Gastrocnemius medialis (tissue), 4 donors: ENCODE measurements around the gene KIRREL2. TPM values are rescaled to one million over a fixed set of nuclear protein-coding genes. Genes with fewer than 3 reads are reported as not detected.

Source experiments
- ATAC-seq, 2 donors: fragments of 150-250 bp; one replicate each; pipeline ENCODE4 v1.9.1; 2016
- DNase-seq, 2 donors: peaks; one replicate each; pipeline ENCODE4 v3.0.0-alpha.2; 2019
- H3K27ac ChIP-seq, 4 donors: fragments of 200-600 bp; sonication (generic); 1 replicate in 1 of 4; 2 replicates in 3 of 4; pipeline ENCODE4 v1.5.1; 2016 to 2018; ENCODE audit warnings: mild to moderate bottlenecking in 2 of 4, moderate library complexity in 1 of 4
- H3K27me3 ChIP-seq, 3 donors: fragments of 200-600 bp; sonication (generic) in 2 of 3; 1 replicate in 1 of 3; 2 replicates in 2 of 3; pipeline versions ENCODE4 v1.5.1 to v1.6.0; 2016 to 2019; ENCODE audit warnings: mild to moderate bottlenecking in 1 of 3, moderate library complexity in 1 of 3
- H3K36me3 ChIP-seq, 2 donors: fragments of 200-600 bp; sonication (generic) in 1 of 2; one replicate each; pipeline ENCODE4 v1.5.1; 2017 to 2018
- H3K4me1 ChIP-seq, 2 donors: fragments of 200-600 bp; sonication (generic) in 1 of 2; one replicate each; pipeline ENCODE4 v1.5.1; 2016 to 2017; ENCODE audit warnings: mild to moderate bottlenecking in 2 of 2
- H3K4me3 ChIP-seq, 4 donors: fragments of 200-600 bp; sonication (generic) in 3 of 4; 1 replicate in 1 of 4; 2 replicates in 3 of 4; pipeline ENCODE4 v1.5.1; 2016 to 2019; ENCODE audit warnings: mild to moderate bottlenecking in 2 of 4
- H3K9me3 ChIP-seq, 3 donors: fragments of 200-600 bp; sonication (generic) in 2 of 3; 1 replicate in 1 of 3; 2 replicates in 2 of 3; pipeline ENCODE4 v1.5.1; 2016 to 2019
- CTCF ChIP-seq, 5 experiments: fragments of 450-650 bp in 3 of 5; fragments of 200-600 bp in 2 of 5; sonication (generic) in 2 of 5; IDR thresholded peaks in 4 of 5; conservative IDR thresholded peaks in 1 of 5; 1 replicate in 4 of 5; 2 replicates in 1 of 5; pipeline ENCODE4 v1.5.1; 2016 to 2019; ENCODE audit warnings: antibody characterized with exemption in 5 of 5, mild to moderate bottlenecking in 3 of 5, moderate library complexity in 3 of 5
- POLR2A ChIP-seq, 2 donors: fragments of 450-650 bp; IDR thresholded peaks; one replicate each; pipeline ENCODE4 v1.6.1; 2017; ENCODE audit warnings: antibody characterized with exemption in 2 of 2, mild to moderate bottlenecking in 2 of 2, moderate library complexity in 2 of 2
- in situ Hi-C, 4 donors: fragments of 200-750 bp; cut with MboI; loops; one replicate each; pipeline versions ENCODE4 v1.15.0 to v1.8.0; 2017; ENCODE audit warnings: low sequenced_read_pairs in 4 of 4
- intact Hi-C: fragments of 100-400 bp; cut with DNase I; formaldehyde crosslinking; loops from one replicate; pipeline ENCODE4 v1.15.1; 2023; ENCODE audit warnings: low total_unique reads
- total RNA-seq, 4 donors: library from RNA; depleted of rRNA; stranded (reverse); fragments of >200 nt; gene quantifications; one replicate each; pipeline versions ENCODE4 v1.1.0 to v1.2.3, GENCODE V29; 2016

KIRREL2 gene
- total RNA-seq, 4 donors from 2014 or later = not detected

DNA sequence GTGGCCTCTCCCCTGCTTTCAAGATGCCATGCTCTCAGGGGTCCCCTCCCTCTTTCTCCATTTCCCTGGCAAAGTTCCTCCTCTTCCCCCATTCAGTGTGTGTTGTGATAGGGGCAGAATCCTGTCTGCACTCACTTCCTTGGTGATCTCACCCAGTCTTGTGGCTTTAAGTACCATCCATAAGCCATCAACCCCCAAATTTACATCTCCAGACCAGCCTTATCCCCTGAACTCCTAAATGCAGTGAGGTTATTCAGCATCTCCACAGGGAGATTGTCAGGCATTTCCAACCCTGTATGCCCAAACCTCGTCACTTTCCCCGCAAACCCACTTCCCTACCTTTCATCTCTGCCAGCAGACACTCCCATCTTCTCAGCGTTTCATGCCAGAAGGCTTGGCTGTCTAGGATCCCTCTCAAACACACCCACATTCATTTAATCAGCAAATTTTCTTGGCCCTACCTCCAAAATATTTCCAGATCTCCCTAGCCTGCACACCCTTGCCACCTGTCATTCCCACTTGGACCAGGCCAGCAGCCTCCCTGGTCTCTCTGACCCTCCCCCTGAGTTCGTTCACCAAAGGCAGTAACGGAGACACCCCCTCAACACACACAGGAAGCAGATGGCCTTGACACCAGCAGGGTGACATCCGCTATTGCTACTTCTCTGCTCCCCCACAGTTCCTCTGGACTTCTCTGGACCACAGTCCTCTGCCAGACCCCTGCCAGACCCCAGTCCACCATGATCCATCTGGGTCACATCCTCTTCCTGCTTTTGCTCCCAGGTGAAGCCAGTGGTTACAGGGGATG lies 45.3 kb downstream of the KIRREL2 start, which contains the start of gene HCST:
Gene HCST, plus strand, starts transcription at position 676 of the 808 bp plus-strand sequence. Its CDS starts 65 bp downstream, at position 741.
- in situ Hi-C loops = no loop called here
- Histone ChIP-seq H3K4me3 (no peak within 1 kb of the TSS), H3K9me3 (no peaks in the 10 kb centered on the region), H3K27ac (peak within 1 kb of the TSS in 1 of 4 donors; percentile 79), H3K4me1 (peaks cover 9 to 21% of the 10 kb centered on the region in 2 donors), H3K27me3 (peaks cover 0 to 3% (median 0%) of the 10 kb centered on the region in 3 donors), H3K36me3 (no peaks in the 10 kb centered on the region)
- DNase-seq = no peak
- ATAC-seq = no peak
- TF ChIP-seq POLR2A (IDR thresholded peaks at IDR 0.05) (no peak), CTCF (IDR thresholded peaks at IDR 0.05 in 4 of 5, conservative IDR thresholded peaks at IDR 0.05 in 1 of 5) (no peak)
- intact Hi-C loops = no loop called here

GRCh38 chr19:35902870-35903475 lies 46.3 kb downstream of the KIRREL2 start:
- no peak for DNase-seq
- in situ Hi-C loops = no loop called here
- no peaks in the 10 kb centered on the region for H3K27me3 ChIP-seq
- ATAC-seq = no peak
- H3K4me3 ChIP-seq = no peak overlapping the region
- H3K27ac ChIP-seq = peak overlapping the region in 1 of 4 donors; percentile 18
- intact Hi-C loops = no loop called here
- no peaks in the 10 kb centered on the region for H3K9me3 ChIP-seq
- H3K4me1 ChIP-seq = peaks cover 8 to 21% of the 10 kb centered on the region in 2 donors
- no peak for TF ChIP-seq CTCF (IDR thresholded peaks at IDR 0.05 in 4 of 5, conservative IDR thresholded peaks at IDR 0.05 in 1 of 5)
- no peak for TF ChIP-seq POLR2A (IDR thresholded peaks at IDR 0.05)
- H3K36me3 ChIP-seq = no peaks in the 10 kb centered on the region

GRCh38 chr19:35903550-35904179 lies 47.0 kb downstream of the KIRREL2 start:
- H3K27me3 ChIP-seq = no peaks in the 10 kb centered on the region
- peak overlapping the region in 1 of 4 donors; percentile 25 for H3K27ac ChIP-seq
- intact Hi-C loops = no loop called here
- peaks cover 1 to 14% of the 10 kb centered on the region in 2 donors for H3K4me1 ChIP-seq
- no peaks in the 10 kb centered on the region for H3K9me3 ChIP-seq
- H3K4me3 ChIP-seq = no peak overlapping the region
- TF ChIP-seq POLR2A (IDR thresholded peaks at IDR 0.05) (peak; percentile 17 to 18), CTCF (IDR thresholded peaks at IDR 0.05 in 4 of 5, conservative IDR thresholded peaks at IDR 0.05 in 1 of 5) (no peak)
- H3K36me3 ChIP-seq = no peaks in the 10 kb centered on the region
- in situ Hi-C loops = no loop called here
- DNase-seq = peak; percentile 55 to 57
- no peak for ATAC-seq

GRCh38 chr19:35904311-35905068 lies 47.8 kb downstream of the KIRREL2 start:
- peak in 1 of 2 donors; percentile 24 for TF ChIP-seq POLR2A (IDR thresholded peaks at IDR 0.05)
- no peak for TF ChIP-seq CTCF (IDR thresholded peaks at IDR 0.05 in 4 of 5, conservative IDR thresholded peaks at IDR 0.05 in 1 of 5)
- Histone ChIP-seq H3K4me3 (no peak overlapping the region), H3K4me1 (peaks cover 0 to 10% of the 10 kb centered on the region in 2 donors), H3K36me3 (no peaks in the 10 kb centered on the region), H3K27me3 (peaks cover 0 to 2% (median 0%) of the 10 kb centered on the region in 3 donors), H3K27ac (peak overlapping the region in 1 of 4 donors; percentile 25), H3K9me3 (no peaks in the 10 kb centered on the region)
- in situ Hi-C loops (no loop called here), intact Hi-C loops (no loop called here)
- DNase-seq (no peak), ATAC-seq (no peak)
